WERI-Rb-1 (cell line): ENCODE measurements around the gene KLHL22.

Experiments used
- DNase-seq: peaks from one replicate; pipeline ENCODE4 v3.0.0-alpha.2; 2020
- H3K27ac ChIP-seq: fragments of 250-450 bp; sonication (Bioruptor Pico); 2 replicates; pipeline ENCODE4 v1.5.1; 2020; ENCODE audit warnings: mild to moderate bottlenecking, moderate library complexity
- H3K27me3 ChIP-seq: fragments of 250-450 bp; sonication (Bioruptor Pico); 2 replicates; pipeline ENCODE4 v1.5.1; 2021; ENCODE audit warnings: mild to moderate bottlenecking, low read depth, moderate library complexity; ENCODE audit not compliant: insufficient read depth, severe bottlenecking
- H3K36me3 ChIP-seq: fragments of 250-450 bp; sonication (Bioruptor Pico); 2 replicates; pipeline ENCODE4 v1.5.1; 2020; ENCODE audit warnings: mild to moderate bottlenecking, moderate library complexity
- H3K4me3 ChIP-seq: 2 replicates; pipeline ENCODE4 v1.5.1; 2011; ENCODE audit warnings: low read depth, mild to moderate bottlenecking, control low read depth, low read length
- H3K9me3 ChIP-seq: fragments of 250-450 bp; sonication (Bioruptor Pico); 2 replicates; pipeline ENCODE4 v1.5.1; 2021; ENCODE audit warnings: mild to moderate bottlenecking, moderate library complexity; ENCODE audit not compliant: severe bottlenecking
- TF ChIP-seq, protein P1 (sequence below): IDR thresholded peaks from 2 replicates; pipeline ENCODE4 v1.5.1; 2011; ENCODE audit warnings: low read depth, mild to moderate bottlenecking, control low read depth, inconsistent platforms, low read length

KLHL22 gene

DNA sequence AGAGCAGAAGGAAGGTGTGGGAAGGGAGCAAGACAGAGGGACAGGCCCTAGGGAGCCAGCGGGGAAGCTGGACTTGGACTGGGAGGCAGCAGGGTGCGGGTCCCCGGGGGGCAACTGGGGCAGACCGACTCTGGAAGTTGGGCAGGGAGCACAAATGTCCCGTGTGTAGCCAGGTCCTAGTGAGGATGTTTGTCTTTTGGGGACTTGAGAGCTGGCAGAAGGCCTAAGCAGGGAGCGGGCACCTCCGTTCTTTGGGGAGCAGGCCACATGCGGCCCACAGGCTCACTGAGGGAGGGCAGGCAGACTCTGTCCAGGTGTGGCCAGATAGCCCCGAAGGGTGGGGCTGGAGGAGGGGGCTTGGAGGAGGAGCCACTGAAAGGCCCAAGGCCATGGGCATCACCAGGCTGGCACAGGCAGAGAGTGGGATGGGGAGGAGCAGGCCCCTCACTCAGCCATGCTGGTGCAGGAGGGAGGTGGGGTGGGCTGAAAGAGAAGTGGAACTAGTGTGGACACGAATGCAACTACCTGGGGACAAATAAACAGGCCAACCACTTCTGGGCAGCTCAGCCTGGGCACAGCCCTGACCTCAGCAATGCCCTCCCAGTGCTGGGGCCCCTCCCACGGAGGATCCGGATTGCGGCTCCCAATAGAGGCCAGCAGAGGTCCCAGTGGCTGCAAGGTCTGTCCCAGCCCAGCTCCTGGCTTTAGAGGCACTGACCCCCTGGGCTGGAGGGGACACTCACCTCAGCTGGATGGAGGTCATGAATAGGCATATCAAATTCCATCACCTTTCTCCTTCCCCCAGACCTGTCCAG is 56.7 kb downstream of the KLHL22 start:
- no peak overlapping the region for H3K4me3 ChIP-seq
- peak; percentile 50 for DNase-seq
- TF ChIP-seq, protein P1, sequence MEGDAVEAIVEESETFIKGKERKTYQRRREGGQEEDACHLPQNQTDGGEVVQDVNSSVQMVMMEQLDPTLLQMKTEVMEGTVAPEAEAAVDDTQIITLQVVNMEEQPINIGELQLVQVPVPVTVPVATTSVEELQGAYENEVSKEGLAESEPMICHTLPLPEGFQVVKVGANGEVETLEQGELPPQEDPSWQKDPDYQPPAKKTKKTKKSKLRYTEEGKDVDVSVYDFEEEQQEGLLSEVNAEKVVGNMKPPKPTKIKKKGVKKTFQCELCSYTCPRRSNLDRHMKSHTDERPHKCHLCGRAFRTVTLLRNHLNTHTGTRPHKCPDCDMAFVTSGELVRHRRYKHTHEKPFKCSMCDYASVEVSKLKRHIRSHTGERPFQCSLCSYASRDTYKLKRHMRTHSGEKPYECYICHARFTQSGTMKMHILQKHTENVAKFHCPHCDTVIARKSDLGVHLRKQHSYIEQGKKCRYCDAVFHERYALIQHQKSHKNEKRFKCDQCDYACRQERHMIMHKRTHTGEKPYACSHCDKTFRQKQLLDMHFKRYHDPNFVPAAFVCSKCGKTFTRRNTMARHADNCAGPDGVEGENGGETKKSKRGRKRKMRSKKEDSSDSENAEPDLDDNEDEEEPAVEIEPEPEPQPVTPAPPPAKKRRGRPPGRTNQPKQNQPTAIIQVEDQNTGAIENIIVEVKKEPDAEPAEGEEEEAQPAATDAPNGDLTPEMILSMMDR: peak; percentile 49
- H3K9me3 ChIP-seq: no peaks in the 10 kb centered on the region
- H3K36me3 ChIP-seq: peaks cover 15% of the 10 kb centered on the region
- H3K27me3 ChIP-seq: no peaks in the 10 kb centered on the region
- H3K27ac ChIP-seq: no peak overlapping the region

DNA sequence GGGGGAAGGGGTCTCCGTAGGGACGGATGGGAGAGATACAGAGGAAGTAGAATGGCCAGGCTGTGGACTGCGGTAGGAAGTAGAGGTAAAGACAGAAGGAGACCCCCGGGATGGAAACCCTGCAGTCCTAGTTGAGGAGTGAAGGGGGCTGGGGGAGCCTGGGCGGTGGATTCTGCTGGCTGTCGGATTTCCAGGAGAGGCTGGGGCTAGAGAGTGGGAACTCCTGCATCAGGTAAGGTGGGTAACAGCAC is 57.2 kb downstream of the KLHL22 start:
- H3K36me3 ChIP-seq: peaks cover 15% of the 10 kb centered on the region
- H3K9me3 ChIP-seq: no peaks in the 10 kb centered on the region
- TF ChIP-seq, protein P1: no peak
- H3K4me3 ChIP-seq: peak overlapping the region; percentile 50
- H3K27me3 ChIP-seq: no peaks in the 10 kb centered on the region
- DNase-seq: no peak
- no peak overlapping the region; the same call in 1 of the 2 replicates for H3K27ac ChIP-seq

DNA sequence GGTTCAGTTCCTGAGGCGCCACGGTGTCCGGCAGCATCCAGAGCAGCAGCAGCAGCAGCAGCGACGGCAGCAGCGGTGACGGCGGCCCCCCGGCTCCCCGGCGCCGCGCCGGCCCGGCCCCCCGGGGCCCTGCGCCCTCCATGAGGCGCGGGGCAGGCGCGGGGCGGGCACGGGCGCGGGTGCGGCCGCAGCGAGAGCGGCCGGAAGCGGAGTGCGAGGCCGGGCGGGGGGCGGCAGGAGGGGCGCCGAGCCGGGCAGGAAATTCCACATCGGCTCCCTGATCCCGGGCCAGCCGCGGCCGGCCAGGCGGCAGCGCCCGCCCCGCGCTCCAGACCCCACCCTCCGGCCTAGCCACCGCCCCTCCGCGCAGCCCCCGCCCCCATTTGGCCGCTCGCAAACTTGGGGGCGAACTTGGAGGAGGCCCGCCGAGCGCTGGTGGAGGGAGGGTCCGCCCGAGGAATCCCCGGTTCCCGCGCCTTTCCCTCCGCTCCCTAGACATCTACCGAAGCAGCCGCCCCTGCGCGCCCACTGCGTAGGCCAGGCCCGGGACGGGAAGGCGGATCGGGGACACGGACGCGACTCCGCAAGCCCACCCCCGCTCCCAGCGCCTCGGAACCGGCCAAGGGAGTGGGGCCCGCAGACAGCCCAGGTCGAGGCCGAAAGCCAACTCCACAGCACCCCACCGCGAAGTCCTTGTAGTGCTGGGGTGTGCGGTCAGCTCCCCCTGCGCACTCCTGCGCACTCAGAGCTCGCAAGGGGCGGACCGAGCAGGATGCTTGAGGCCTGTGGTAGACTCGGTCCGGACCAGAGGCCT is 57.8 kb downstream of the KLHL22 start, which contains the start of gene SCARF2:
Gene SCARF2 (minus strand): TSS at position 213 of the 814 bp plus-strand sequence. CDS start 71 bp downstream, at position 142.
- peak; percentile 69 for DNase-seq
- Histone ChIP-seq H3K4me3 (peak within 1 kb of the TSS; percentile 66), H3K27ac (peak within 1 kb of the TSS; percentile 65), H3K27me3 (no peaks in the 10 kb centered on the region), H3K9me3 (no peaks in the 10 kb centered on the region), H3K36me3 (peaks cover 12% of the 10 kb centered on the region)
- TF ChIP-seq, protein P1: no peak

DNA sequence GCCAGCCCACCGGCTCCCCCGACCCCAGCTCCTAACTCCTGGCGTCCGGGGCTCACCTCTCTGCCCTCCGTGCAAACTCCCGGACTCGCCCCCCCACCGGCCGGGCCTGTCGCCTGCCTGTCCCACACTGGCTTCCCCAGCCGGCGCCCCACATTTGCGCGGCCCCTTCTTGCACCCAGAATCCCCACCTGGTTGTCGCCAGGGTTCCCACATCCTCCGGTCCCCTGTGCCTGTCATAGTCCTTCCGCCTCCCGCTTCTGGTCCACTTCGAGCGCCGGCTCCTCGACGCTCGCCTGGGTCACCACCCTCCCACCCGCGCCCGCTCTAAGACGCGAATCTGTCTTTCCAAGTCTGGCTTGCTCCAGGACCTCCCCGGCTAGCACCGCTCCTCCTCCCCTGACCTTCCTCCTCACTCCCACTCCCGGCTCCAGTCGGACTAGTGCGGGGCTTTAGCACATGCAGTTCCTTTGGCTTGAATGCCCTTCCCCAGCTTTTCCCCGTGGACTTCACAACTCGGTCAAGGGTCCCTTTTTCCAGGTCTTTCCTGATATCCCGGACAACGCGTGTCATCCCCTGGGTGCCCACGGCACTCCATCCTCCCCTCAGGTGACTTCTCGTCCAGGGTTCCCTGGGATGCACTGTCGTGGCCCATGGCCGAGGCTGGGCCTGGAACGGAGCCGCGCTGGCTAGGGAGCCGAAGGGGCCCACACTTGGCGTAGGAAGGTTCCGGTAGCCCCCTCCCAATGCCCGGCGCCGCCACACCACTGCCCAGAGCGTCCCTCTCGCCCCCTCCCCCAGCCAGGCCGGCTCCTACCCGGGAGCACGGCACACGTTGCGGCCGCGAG is 58.6 kb downstream of the KLHL22 start:
- H3K9me3 ChIP-seq: no peaks in the 10 kb centered on the region
- H3K27me3 ChIP-seq: no peaks in the 10 kb centered on the region
- H3K36me3 ChIP-seq: peaks cover 4% of the 10 kb centered on the region
- peak overlapping the region; percentile 66 for H3K4me3 ChIP-seq
- TF ChIP-seq, protein P1: no peak
- no peak for DNase-seq
- H3K27ac ChIP-seq: peak overlapping the region; percentile 65

DNA sequence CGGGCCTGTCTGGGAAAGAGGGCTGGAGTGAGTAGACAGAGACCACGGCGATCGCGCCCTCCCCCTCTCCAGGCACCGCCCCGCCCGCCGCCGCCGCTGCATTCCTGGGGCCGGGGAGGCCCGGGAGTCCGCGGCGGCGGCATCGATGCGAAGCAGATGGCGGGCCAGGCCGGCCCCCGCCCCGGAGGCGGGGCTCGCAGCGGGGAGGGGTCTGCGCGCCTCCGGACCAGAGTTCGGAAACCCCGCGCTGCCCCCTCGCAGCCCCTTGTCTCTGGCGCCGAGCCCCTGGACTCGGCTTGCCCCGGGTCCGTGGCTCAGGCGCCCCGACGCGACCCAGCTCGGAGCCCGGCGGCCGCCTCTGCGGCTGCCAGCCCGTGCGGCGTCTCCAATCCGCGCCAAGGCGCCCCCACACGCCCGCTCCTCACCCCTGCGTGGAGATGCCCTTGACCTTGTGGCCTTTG is 59.3 kb downstream of the KLHL22 start:
- Histone ChIP-seq H3K27me3 (no peaks in the 10 kb centered on the region), H3K4me3 (peak overlapping the region; percentile 66), H3K27ac (no peak overlapping the region), H3K36me3 (no peaks in the 10 kb centered on the region), H3K9me3 (no peaks in the 10 kb centered on the region)
- TF ChIP-seq, protein P1: no peak
- peak; percentile 46 for DNase-seq
